K562 (cell line): Measurements from ENCODE around the gene AKR1D1. TPM values are rescaled to one million over a fixed set of nuclear protein-coding genes. Genes with fewer than 3 reads are reported as not detected.
"Not testable (repeated sequence)": the region's sequence is repeated elsewhere in the genome, so short reads cannot be mapped to it uniquely, and the experiment has no call there.

ENCODE experiments used
- ATAC-seq: fragments of 200-7000 bp; cut with Tn5 transposase; 3 replicates; pipeline ENCODE4 v1.9.1; 2020; ENCODE audit warnings: moderate library complexity
- BruUV-seq: library from RNA; stranded (reverse); fragments of 400-500 nt; replicated peaks from 2 replicates; lab custom pipeline; 2021; lab: Mats Ljungman, UMichigan
- CTCF ChIA-PET: fragments of 300-600 bp; formaldehyde crosslinking; extraction: SDS; loops from one replicate; lab custom pipeline; 2021; ENCODE audit warnings: low intra/inter-chr PET ratio; lab: Yijun Ruan, JAX
- POLR2A ChIA-PET: fragments of 300-600, 350-650 bp; sonication (Branson Sonifier 250); formaldehyde crosslinking; extraction: SDS; loops from one replicate; lab custom pipeline; 2021; ENCODE audit warnings: antibody characterized with exemption, inconsistent platforms; lab: Yijun Ruan, JAX
- DNase-seq, 4 experiments: peaks; one replicate each; pipeline versions ENCODE4 v3.0.0 to v3.0.0-alpha.2; 2011 to 2018; ENCODE audit warnings: low spot score in 3 of 4, mixed read lengths in 3 of 4; ENCODE audit errors: extremely low read depth in 1 of 4
- FAIRE-seq: peaks from 2 replicates; lab custom pipeline; 2011; peaks lifted over from hg19 to GRCh38; lab: Jason Lieb, UNC
- H2AFZ ChIP-seq: 2 replicates; pipeline ENCODE4 v1.6.0; 2011; ENCODE audit warnings: low read depth, low read length, control low read depth, inconsistent platforms
- H3K27ac ChIP-seq: fragments of 200-600 bp; 3 replicates; pipeline ENCODE4 v1.8.0; 2011; ENCODE audit warnings: low read depth, mild to moderate bottlenecking, control low read depth, inconsistent platforms, low read length, moderate library complexity, mixed read lengths; ENCODE audit errors: extremely low read depth
- H3K27me3 ChIP-seq, 2 experiments: fragments of 300-600 bp in 1 of 2; 2 replicates in 1 of 2; 3 replicates in 1 of 2; pipeline versions ENCODE4 v1.6.0 to v1.8.0; 2011; ENCODE audit warnings: inconsistent platforms in 2 of 2, low read length in 2 of 2, mild to moderate bottlenecking in 1 of 2, mixed read lengths in 1 of 2, moderate library complexity in 1 of 2; ENCODE audit not compliant: control insufficient read depth in 2 of 2, insufficient read depth in 2 of 2
- H3K36me3 ChIP-seq: fragments of 300-600 bp; 3 replicates; pipeline ENCODE4 v1.8.0; 2011; ENCODE audit warnings: mild to moderate bottlenecking, low read length, inconsistent platforms; ENCODE audit not compliant: control insufficient read depth, insufficient read depth
- H3K4me1 ChIP-seq, 2 experiments: fragments of 200-600 bp in 1 of 2; replicated peaks in 1 of 2; 2 replicates in 1 of 2; 3 replicates in 1 of 2; pipeline versions ENCODE4 v1.5.1 to v1.8.0; 2011; ENCODE audit warnings: inconsistent platforms in 2 of 2, low read length in 2 of 2, mild to moderate bottlenecking in 1 of 2, mixed read lengths in 1 of 2, moderate library complexity in 1 of 2; ENCODE audit not compliant: control insufficient read depth in 2 of 2, insufficient read depth in 2 of 2
- H3K4me2 ChIP-seq: 2 replicates; pipeline ENCODE4 v1.6.1; 2011; ENCODE audit warnings: low read length, control low read depth, inconsistent platforms, mixed read lengths; ENCODE audit not compliant: insufficient read depth
- H3K4me3 ChIP-seq: fragments of 200-600 bp; sonication (generic), shearing (Covaris generic); 2 replicates; pipeline ENCODE4 v1.5.1; 2016; ENCODE audit warnings: control low read depth, inconsistent platforms
- H3K79me2 ChIP-seq: fragments of 200-600 bp; 3 replicates; pipeline ENCODE4 v1.8.0; 2011; ENCODE audit warnings: low read length, inconsistent platforms; ENCODE audit not compliant: control insufficient read depth, insufficient read depth
- H3K9ac ChIP-seq, 2 experiments: 2 replicates each; pipeline versions ENCODE4 v1.6.0 to v1.6.1; 2011; ENCODE audit warnings: low read depth in 2 of 2, low read length in 2 of 2, control low read depth in 1 of 2, inconsistent platforms in 1 of 2, mild to moderate bottlenecking in 1 of 2, mixed read lengths in 1 of 2; ENCODE audit not compliant: insufficient read depth in 1 of 2
- H3K9me1 ChIP-seq: one replicate; pipeline ENCODE4 v1.6.0; 2011; ENCODE audit warnings: inconsistent platforms, mild to moderate bottlenecking, low read length, moderate library complexity; ENCODE audit not compliant: control insufficient read depth, insufficient read depth
- H3K9me3 ChIP-seq: replicated peaks from 2 replicates; pipeline ENCODE4 v1.5.1; 2011; ENCODE audit warnings: low read depth, low read length, inconsistent platforms; ENCODE audit not compliant: control insufficient read depth, insufficient read depth
- H4K20me1 ChIP-seq: replicated peaks from 2 replicates; pipeline ENCODE4 v1.6.1; 2011; ENCODE audit warnings: low read length, inconsistent platforms, mixed read lengths; ENCODE audit not compliant: control insufficient read depth, insufficient read depth
- FOSL1 ChIP-seq: fragments of 200-800 bp; sonication (Bioruptor generic); conservative IDR thresholded peaks from 2 replicates; pipeline ENCODE4 v1.6.1; 2016; ENCODE audit warnings: missing genetic modification characterization, missing compliant biosample characterization
- IRF2 ChIP-seq: sonication (generic); formaldehyde crosslinking; IDR thresholded peaks from 2 replicates; pipeline ENCODE4 v1.8.1; 2022; ENCODE audit warnings: mild to moderate bottlenecking, missing genetic modification reagents
- TCF15 ChIP-seq: fragments of 250-450 bp; sonication (Bioruptor Pico); IDR thresholded peaks from 2 replicates; pipeline ENCODE4 v1.8.0; 2022; ENCODE audit warnings: moderate library complexity, mild to moderate bottlenecking, inconsistent platforms
- ZNF224 ChIP-seq: sonication (generic); formaldehyde crosslinking; IDR thresholded peaks from 2 replicates; pipeline ENCODE4 v1.8.0; 2022; ENCODE audit warnings: mild to moderate bottlenecking, missing genetic modification reagents
- WGBS: fragments of 100-300 bp; shearing (Covaris generic); methylation state at CpG from one replicate; pipeline ENCODE4 v1.1.6; 2016; ENCODE audit warnings: low coverage, mixed read lengths; ENCODE audit not compliant: insufficient coverage; ENCODE audit errors: missing lambda C conversion rate; 5-methylcytosine and 5-hydroxymethylcytosine counted together
- in situ Hi-C: fragments of 300-500 bp; cut with MboI; formaldehyde crosslinking; loops from 4 replicates; pipeline ENCODE4 v1.15.0; 2018; ENCODE audit warnings: inconsistent platforms, mixed read lengths
- intact Hi-C: fragments of 100-400 bp; cut with micrococcal nuclease; formaldehyde crosslinking; loops from 2 replicates; pipeline ENCODE4 v1.14.2; 2022
- polyA plus RNA-seq, 8 experiments: library from polyadenylated mRNA; depleted of rRNA in 4 of 8; stranded (reverse) in 5 of 8; unstranded in 3 of 8; fragments of >200 nt; fragmentation: Nextera tagmentation in 2 of 8; fragmentation: Illumina TruSeq in 1 of 8; extraction: Ambion mirVana in 2 of 8; extraction: Trizol in 1 of 8; gene quantifications; 2 replicates each; pipeline versions ENCODE4 v1.2.1 to v1.2.3, GENCODE V29; 2011 to 2014; ENCODE audit warnings: inconsistent platforms in 1 of 8, missing spikeins in 1 of 8
- total RNA-seq, 7 experiments: library from RNA; depleted of rRNA in 6 of 7; stranded (reverse); fragments of >200 nt in 6 of 7; fragmentation: Illumina TruSeq in 2 of 7; extraction: Trizol in 2 of 7; gene quantifications; 2 replicates each; pipeline versions ENCODE4 v1.2.1 to v1.2.3, GENCODE V29; 2011 to 2021; ENCODE audit warnings: low replicate concordance in 1 of 7

Gene AKR1D1
- total and polyA plus RNA-seq, 9 of the 15 experiments (the other 6 are each of a cell fraction or from before 2014, with no cell fraction given): not detected

GRCh38 chr7:138091032-138091431, 14.8 kb downstream of the AKR1D1 start:
- no TSS peak for BruUV-seq
- ChIA-PET POLR2A (interaction anchor here (1.4 kb wide), 1 partner anchor 14 kb away, joined by 4 read pairs; no protein-coding TSS in a partner anchor), CTCF (no interaction called here)
- no peaks in the 10 kb centered on the region for H3K4me1 ChIP-seq
- TF ChIP-seq FOSL1 (tag): peak; percentile 45; the same call in 1 of the 2 replicates
- TF ChIP-seq TCF15 (CRISPR knock-in tag): no peak
- TF ChIP-seq IRF2 (CRISPR knock-in tag): no peak
- no peak for TF ChIP-seq ZNF224 (CRISPR knock-in tag)
- no peaks in the 10 kb centered on the region for H3K36me3 ChIP-seq
- 3% methylated on average over 3 of the region's 3 CpGs for WGBS
- no peaks in the 10 kb centered on the region for H3K9me3 ChIP-seq
- no peak overlapping the region for H3K4me2 ChIP-seq
- no peak overlapping the region for H2AFZ ChIP-seq
- H3K27me3 ChIP-seq: peaks cover 7 to 13% of the 10 kb centered on the region in 2 experiments; a peak in 2 of 5 replicates
- H3K9me1 ChIP-seq: no peaks in the 10 kb centered on the region
- H4K20me1 ChIP-seq: no peaks in the 10 kb centered on the region
- FAIRE-seq: no peak
- no peak overlapping the region for H3K27ac ChIP-seq
- no peak overlapping the region for H3K9ac ChIP-seq
- intact Hi-C loops (no loop called here), in situ Hi-C loops (no loop called here)
- H3K79me2 ChIP-seq: no peaks in the 10 kb centered on the region
- ATAC-seq: no peak; the same call in 2 of the 3 replicates
- no peak for DNase-seq
- no peak overlapping the region for H3K4me3 ChIP-seq

DNA sequence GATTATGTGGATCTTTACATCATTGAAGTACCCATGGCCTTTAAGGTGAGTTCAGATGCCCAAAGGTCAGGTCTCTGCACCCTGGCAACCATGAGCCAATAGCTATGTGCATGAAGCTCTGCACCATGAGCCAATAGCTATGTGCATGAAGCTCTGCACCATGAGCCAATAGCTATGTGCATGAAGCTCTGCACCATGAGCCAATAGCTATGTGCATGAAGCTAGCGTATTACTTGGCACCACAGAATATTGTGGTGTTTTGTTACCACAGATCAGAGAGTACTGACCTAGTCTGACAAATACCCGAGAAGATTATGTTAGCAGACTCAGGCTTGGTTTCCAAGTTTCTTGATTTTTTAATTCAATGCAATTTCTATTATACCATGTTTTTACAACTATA, 15.6 kb downstream of the AKR1D1 start:
- POLR2A ChIA-PET: interaction anchor here (1.4 kb wide), 1 partner anchor 14 kb away, joined by 4 read pairs; no protein-coding TSS in a partner anchor
- H3K36me3 ChIP-seq, H3K9me1 ChIP-seq, H2AFZ ChIP-seq, ATAC-seq, H4K20me1 ChIP-seq, H3K79me2 ChIP-seq, FAIRE-seq, H3K4me1 ChIP-seq, DNase-seq, BruUV-seq, CTCF ChIA-PET, H3K27ac ChIP-seq, H3K4me3 ChIP-seq, H3K9ac ChIP-seq, in situ Hi-C loops, H3K9me3 ChIP-seq, intact Hi-C loops, H3K4me2 ChIP-seq: not testable (repeated sequence)
- H3K27me3 ChIP-seq: peaks cover 7 to 13% of the 10 kb centered on the region in 2 experiments; a peak in 2 of 5 replicates
- 6% methylated on average over 2 of the region's 2 CpGs for WGBS
